Spleen (tissue), 7 donors: ENCODE data around the gene TCP10L.

Experiments used
- POLR2A ChIP-seq, 3 donors: fragments of 450-650 bp; IDR thresholded peaks; one replicate each; pipeline ENCODE4 v1.5.1; 2017; ENCODE audit warnings: antibody characterized with exemption in 3 of 3, mild to moderate bottlenecking in 1 of 3
- TF ChIP-seq, protein P1 (sequence below), 11 experiments: fragments of 200-600 bp in 7 of 11; fragments of 450-650 bp in 4 of 11; sonication (generic) in 4 of 11; IDR thresholded peaks in 8 of 11; conservative IDR thresholded peaks in 3 of 11; 1 replicate in 7 of 11; 2 replicates in 4 of 11; pipeline versions ENCODE4 v1.4.0 to v1.8.0; 2016 to 2021; ENCODE audit warnings: antibody characterized with exemption in 11 of 11, inconsistent platforms in 4 of 11, mild to moderate bottlenecking in 1 of 11
- donor health status: DM: no; HTN: no; CAD: no; lungs with moderate emphysema.
- donor health status: DM: no; HTN: no; CAD: no.
- donor health status: DM: no; HTN: no; CAD: no.

DNA sequence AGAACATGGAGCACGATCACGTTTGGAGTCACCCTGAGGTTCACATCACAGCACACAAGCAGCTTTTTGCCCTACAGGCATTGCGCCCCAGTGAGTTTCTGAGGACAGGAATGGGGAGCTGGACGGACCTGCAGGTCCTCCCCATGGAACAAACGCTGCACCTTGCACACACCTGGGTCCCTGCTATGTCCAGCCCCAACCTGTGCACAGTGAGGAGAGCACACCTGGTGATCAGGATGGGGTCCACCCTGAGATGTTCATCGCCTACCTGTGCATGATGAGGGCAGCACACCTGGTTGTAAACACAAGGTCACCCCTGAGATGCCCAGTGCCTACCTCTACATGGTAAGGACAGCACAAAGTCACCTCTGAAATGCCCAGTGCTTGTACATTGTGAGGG lies 45.9 kb downstream of the TCP10L start:
- TF ChIP-seq, protein P1, sequence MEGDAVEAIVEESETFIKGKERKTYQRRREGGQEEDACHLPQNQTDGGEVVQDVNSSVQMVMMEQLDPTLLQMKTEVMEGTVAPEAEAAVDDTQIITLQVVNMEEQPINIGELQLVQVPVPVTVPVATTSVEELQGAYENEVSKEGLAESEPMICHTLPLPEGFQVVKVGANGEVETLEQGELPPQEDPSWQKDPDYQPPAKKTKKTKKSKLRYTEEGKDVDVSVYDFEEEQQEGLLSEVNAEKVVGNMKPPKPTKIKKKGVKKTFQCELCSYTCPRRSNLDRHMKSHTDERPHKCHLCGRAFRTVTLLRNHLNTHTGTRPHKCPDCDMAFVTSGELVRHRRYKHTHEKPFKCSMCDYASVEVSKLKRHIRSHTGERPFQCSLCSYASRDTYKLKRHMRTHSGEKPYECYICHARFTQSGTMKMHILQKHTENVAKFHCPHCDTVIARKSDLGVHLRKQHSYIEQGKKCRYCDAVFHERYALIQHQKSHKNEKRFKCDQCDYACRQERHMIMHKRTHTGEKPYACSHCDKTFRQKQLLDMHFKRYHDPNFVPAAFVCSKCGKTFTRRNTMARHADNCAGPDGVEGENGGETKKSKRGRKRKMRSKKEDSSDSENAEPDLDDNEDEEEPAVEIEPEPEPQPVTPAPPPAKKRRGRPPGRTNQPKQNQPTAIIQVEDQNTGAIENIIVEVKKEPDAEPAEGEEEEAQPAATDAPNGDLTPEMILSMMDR (IDR thresholded peaks at IDR 0.05 in 8 of 11, conservative IDR thresholded peaks at IDR 0.05 in 3 of 11): no peak
- no peak for TF ChIP-seq POLR2A (IDR thresholded peaks at IDR 0.05)
